Neural cell (in vitro differentiated cells): Measurements from ENCODE around the gene WNT5B. TPM values are rescaled to one million over a fixed set of nuclear protein-coding genes. Genes with fewer than 3 reads are reported as not detected.

Experiments
- H2AFZ ChIP-seq: fragments of 200-600, 300-800 bp; sonication (generic), shearing (Covaris generic); 2 replicates; pipeline ENCODE4 v1.6.0; 2014; ENCODE audit warnings: low read depth, mild to moderate bottlenecking, antibody characterized with exemption, low read length, moderate library complexity
- H3F3A ChIP-seq: fragments of 200-600 bp; shearing (Covaris generic); 2 replicates; pipeline ENCODE4 v1.6.1; 2016; ENCODE audit warnings: mild to moderate bottlenecking, moderate library complexity, mixed read lengths, antibody characterized with exemption, low read length; ENCODE audit not compliant: insufficient read depth, poor library complexity, severe bottlenecking
- H3K27ac ChIP-seq: fragments of 200-600, 300-800 bp; sonication (generic), shearing (Covaris generic); 2 replicates; pipeline ENCODE4 v1.5.1; 2014; ENCODE audit warnings: mild to moderate bottlenecking, low read length, moderate library complexity
- H3K27me3 ChIP-seq: fragments of 300-800, 200-600 bp; sonication (generic), shearing (Covaris generic); 2 replicates; pipeline ENCODE4 v1.6.0; 2014; ENCODE audit warnings: mild to moderate bottlenecking, low read depth, low read length, moderate library complexity; ENCODE audit not compliant: insufficient read depth
- H3K36me3 ChIP-seq: fragments of 300-800, 200-600 bp; sonication (generic), shearing (Covaris generic); 2 replicates; pipeline ENCODE4 v1.5.1; 2014; ENCODE audit warnings: mild to moderate bottlenecking, antibody characterized with exemption, low read length, moderate library complexity; ENCODE audit not compliant: insufficient read depth
- H3K4me2 ChIP-seq: fragments of 300-800, 200-600 bp; sonication (generic), shearing (Covaris generic); 2 replicates; pipeline ENCODE4 v1.6.0; 2014; ENCODE audit warnings: mild to moderate bottlenecking, low read length
- H3K4me3 ChIP-seq: fragments of 300-800, 200-600 bp; sonication (generic), shearing (Covaris generic); 2 replicates; pipeline ENCODE4 v1.5.1; 2014; ENCODE audit warnings: mild to moderate bottlenecking, low read length, moderate library complexity
- H3K79me2 ChIP-seq: fragments of 200-600 bp; shearing (Covaris generic); replicated peaks from 2 replicates; pipeline ENCODE4 v1.6.0; 2014; ENCODE audit warnings: mild to moderate bottlenecking, low read length, moderate library complexity; ENCODE audit not compliant: insufficient read depth
- H3K9ac ChIP-seq: fragments of 300-800, 200-600 bp; sonication (generic), shearing (Covaris generic); 2 replicates; pipeline ENCODE4 v1.6.1; 2016; ENCODE audit warnings: mild to moderate bottlenecking, low read length, mixed read lengths
- H3K9me2 ChIP-seq: fragments of 200-600 bp; shearing (Covaris generic); 2 replicates; pipeline ENCODE4 v1.6.1; 2016; ENCODE audit warnings: mild to moderate bottlenecking, low read length, mixed read lengths; ENCODE audit not compliant: insufficient read depth
- H3K9me3 ChIP-seq: fragments of 200-600, 300-800 bp; sonication (generic), shearing (Covaris generic); 2 replicates; pipeline ENCODE4 v1.6.1; 2016; ENCODE audit warnings: mild to moderate bottlenecking, mixed run types, low read length, moderate library complexity, mixed read lengths
- H4K20me1 ChIP-seq: fragments of 200-600 bp; shearing (Covaris generic); 2 replicates; pipeline ENCODE4 v1.6.1; 2016; ENCODE audit warnings: mild to moderate bottlenecking, mixed run types; ENCODE audit not compliant: insufficient read depth
- CTCF ChIP-seq: fragments of 450-650 bp; IDR thresholded peaks from 2 replicates; pipeline ENCODE4 v1.5.1; 2014; ENCODE audit warnings: antibody characterized with exemption, mild to moderate bottlenecking, moderate library complexity; ENCODE audit not compliant: poor library complexity, severe bottlenecking
- EP300 ChIP-seq: fragments of 450-650 bp; conservative IDR thresholded peaks from 2 replicates; pipeline ENCODE4 v1.6.1; 2014; ENCODE audit warnings: antibody characterized with exemption, mild to moderate bottlenecking, moderate library complexity; ENCODE audit not compliant: poor library complexity, severe bottlenecking
- EZH2 ChIP-seq: fragments of 200-600, 300-800 bp; shearing (Covaris generic), sonication (generic); IDR thresholded peaks from 2 replicates; pipeline ENCODE4 v1.6.1; 2014; ENCODE audit warnings: antibody characterized with exemption, low read length, borderline replicate concordance, mild to moderate bottlenecking; ENCODE audit not compliant: insufficient read depth, poor library complexity, severe bottlenecking
- MXI1 ChIP-seq: fragments of 450-650 bp; conservative IDR thresholded peaks from 2 replicates; pipeline ENCODE4 v1.6.1; 2014; ENCODE audit warnings: antibody characterized with exemption, mild to moderate bottlenecking; ENCODE audit not compliant: poor library complexity, severe bottlenecking
- POLR2AphosphoS5 ChIP-seq: IDR thresholded peaks from 2 replicates; pipeline ENCODE4 v1.6.1; 2012
- RAD21 ChIP-seq: fragments of 450-650 bp; conservative IDR thresholded peaks from 2 replicates; pipeline ENCODE4 v1.6.1; 2014; ENCODE audit warnings: antibody characterized with exemption, mild to moderate bottlenecking, moderate library complexity
- SMC3 ChIP-seq: fragments of 450-650 bp; conservative IDR thresholded peaks from 2 replicates; pipeline ENCODE4 v1.6.1; 2014; ENCODE audit warnings: antibody characterized with exemption, mild to moderate bottlenecking, moderate library complexity; ENCODE audit not compliant: poor library complexity
- TAF1 ChIP-seq: IDR thresholded peaks from 2 replicates; pipeline ENCODE4 v1.6.1; 2012; ENCODE audit warnings: low read depth
- polyA plus RNA-seq: library from polyadenylated mRNA; depleted of rRNA; stranded (reverse); fragments of >200 nt; gene quantifications from 2 replicates; pipeline ENCODE4 v1.2.3, GENCODE V29; 2014
- TF ChIP-seq, protein P1 (sequence below): IDR thresholded peaks from 2 replicates; pipeline ENCODE4 v1.6.1; 2012; ENCODE audit warnings: borderline replicate concordance

The WNT5B gene
- polyA plus RNA-seq, 1 donor from 2014 or later, result 17.0 TPM

DNA sequence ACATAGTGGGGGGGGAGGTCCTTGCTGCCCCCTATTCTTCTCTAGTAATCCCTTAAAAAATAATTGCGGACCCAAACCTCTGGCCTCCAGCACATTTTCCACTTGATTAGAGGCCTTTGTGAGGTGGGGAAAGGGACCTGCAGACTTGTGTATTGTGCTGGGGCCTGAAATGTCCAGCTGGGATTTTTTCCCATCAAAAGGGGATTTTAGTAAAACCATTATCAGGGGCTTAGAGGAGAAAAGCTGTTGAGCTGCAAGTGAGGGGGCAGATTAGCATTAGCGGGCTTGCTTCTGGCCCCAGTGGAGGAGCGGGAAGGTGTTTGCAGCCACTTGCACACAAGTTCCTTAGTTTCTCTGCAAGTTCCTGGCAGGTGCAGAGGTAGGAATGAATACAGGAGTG lies 48.5 kb upstream of the WNT5B start:
- Histone ChIP-seq H2AFZ (no peak overlapping the region), H4K20me1 (no peaks in the 10 kb centered on the region), H3K9me3 (no peaks in the 10 kb centered on the region), H3K27me3 (no peaks in the 10 kb centered on the region), H3K9me2 (no peaks in the 10 kb centered on the region), H3K9ac (no peak overlapping the region), H3K4me2 (no peak overlapping the region), H3K27ac (no peak overlapping the region), H3K4me3 (no peak overlapping the region), H3F3A (no peaks in the 10 kb centered on the region), H3K36me3 (no peaks in the 10 kb centered on the region), H3K79me2 (peaks cover 37% of the 10 kb centered on the region)
- TF ChIP-seq POLR2AphosphoS5 (no peak), TAF1 (no peak), RAD21 (no peak)
- TF ChIP-seq, protein P1, sequence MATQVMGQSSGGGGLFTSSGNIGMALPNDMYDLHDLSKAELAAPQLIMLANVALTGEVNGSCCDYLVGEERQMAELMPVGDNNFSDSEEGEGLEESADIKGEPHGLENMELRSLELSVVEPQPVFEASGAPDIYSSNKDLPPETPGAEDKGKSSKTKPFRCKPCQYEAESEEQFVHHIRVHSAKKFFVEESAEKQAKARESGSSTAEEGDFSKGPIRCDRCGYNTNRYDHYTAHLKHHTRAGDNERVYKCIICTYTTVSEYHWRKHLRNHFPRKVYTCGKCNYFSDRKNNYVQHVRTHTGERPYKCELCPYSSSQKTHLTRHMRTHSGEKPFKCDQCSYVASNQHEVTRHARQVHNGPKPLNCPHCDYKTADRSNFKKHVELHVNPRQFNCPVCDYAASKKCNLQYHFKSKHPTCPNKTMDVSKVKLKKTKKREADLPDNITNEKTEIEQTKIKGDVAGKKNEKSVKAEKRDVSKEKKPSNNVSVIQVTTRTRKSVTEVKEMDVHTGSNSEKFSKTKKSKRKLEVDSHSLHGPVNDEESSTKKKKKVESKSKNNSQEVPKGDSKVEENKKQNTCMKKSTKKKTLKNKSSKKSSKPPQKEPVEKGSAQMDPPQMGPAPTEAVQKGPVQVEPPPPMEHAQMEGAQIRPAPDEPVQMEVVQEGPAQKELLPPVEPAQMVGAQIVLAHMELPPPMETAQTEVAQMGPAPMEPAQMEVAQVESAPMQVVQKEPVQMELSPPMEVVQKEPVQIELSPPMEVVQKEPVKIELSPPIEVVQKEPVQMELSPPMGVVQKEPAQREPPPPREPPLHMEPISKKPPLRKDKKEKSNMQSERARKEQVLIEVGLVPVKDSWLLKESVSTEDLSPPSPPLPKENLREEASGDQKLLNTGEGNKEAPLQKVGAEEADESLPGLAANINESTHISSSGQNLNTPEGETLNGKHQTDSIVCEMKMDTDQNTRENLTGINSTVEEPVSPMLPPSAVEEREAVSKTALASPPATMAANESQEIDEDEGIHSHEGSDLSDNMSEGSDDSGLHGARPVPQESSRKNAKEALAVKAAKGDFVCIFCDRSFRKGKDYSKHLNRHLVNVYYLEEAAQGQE, result no peak

- no peaks in the 10 kb centered on the region for H3K27me3 ChIP-seq
- H3K4me3 ChIP-seq, result no peak overlapping the region
- no peaks in the 10 kb centered on the region for H3F3A ChIP-seq
- TF ChIP-seq RAD21 (no peak), MXI1 (no peak), TAF1 (no peak), CTCF (no peak), EP300 (no peak), POLR2AphosphoS5 (no peak), SMC3 (no peak), EZH2 (no peak)
- TF ChIP-seq, protein P1, result no peak
- no peak overlapping the region for H3K27ac ChIP-seq
- H3K9ac ChIP-seq, result no peak overlapping the region
- H3K9me2 ChIP-seq, result no peaks in the 10 kb centered on the region
- peaks cover 44% of the 10 kb centered on the region for H3K79me2 ChIP-seq
- H3K36me3 ChIP-seq, result no peaks in the 10 kb centered on the region
- H3K4me2 ChIP-seq, result no peak overlapping the region
- no peaks in the 10 kb centered on the region for H4K20me1 ChIP-seq
- no peak overlapping the region for H2AFZ ChIP-seq
- no peaks in the 10 kb centered on the region for H3K9me3 ChIP-seq
These were observed 46.9 kb upstream of the WNT5B start for GRCh38 chr12:1581973-1582708.
